Dermis blood vessel endothelial cell (primary cell): ENCODE data around the gene RYR2. TPM values are rescaled to one million over a fixed set of nuclear protein-coding genes. Genes with fewer than 3 reads are reported as not detected.

Experiments
- DNase-seq: peaks from one replicate; pipeline ENCODE4 v3.0.0; 2010
- total RNA-seq: library from RNA; depleted of rRNA; stranded (reverse); fragments of >200 nt; gene quantifications from 2 replicates; pipeline ENCODE4 v1.2.3, GENCODE V29; 2014

Gene RYR2
- total RNA-seq, 1 donor from 2014 or later, result under 0.01 TPM

DNA sequence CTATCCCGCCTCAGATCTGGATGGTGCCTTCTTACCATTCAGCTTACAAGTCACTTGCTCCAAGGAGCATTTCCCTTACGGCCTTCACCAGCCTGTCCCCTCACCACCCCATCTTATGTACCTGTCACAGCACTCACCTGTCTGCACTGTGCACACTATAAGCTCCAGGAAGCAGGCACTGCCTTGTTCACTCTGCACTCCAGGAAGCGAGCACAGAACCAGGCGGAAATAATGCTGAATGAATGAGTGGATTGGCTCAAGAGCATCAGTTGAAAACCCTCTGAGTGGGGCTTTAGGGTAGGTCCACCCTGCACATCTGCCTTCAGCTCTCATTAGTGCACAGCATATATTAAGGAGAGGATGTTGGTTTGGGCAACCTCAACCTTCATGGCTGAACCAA lies 8.9 kb upstream of the RYR2 start:
- DNase-seq, result no peak

DNA sequence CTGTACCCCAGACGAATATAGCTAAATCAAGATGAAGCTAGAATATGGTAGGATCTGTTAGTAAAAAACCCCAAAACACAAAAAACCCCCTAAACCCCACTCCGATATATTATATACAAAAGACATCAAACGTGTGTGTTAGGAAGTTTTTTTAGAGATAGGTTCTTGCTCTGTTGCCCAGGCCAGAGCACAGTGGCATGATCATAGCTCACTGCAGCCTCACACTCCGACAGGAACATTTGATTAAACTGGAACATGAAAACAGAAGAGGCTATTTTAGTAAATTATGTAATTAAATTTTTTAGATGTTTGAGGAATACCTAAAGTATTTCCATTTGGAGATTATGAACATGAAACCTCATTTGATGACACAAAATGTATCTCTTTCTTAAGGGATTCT lies 8.2 kb upstream of the RYR2 start:
- no peak for DNase-seq

DNA sequence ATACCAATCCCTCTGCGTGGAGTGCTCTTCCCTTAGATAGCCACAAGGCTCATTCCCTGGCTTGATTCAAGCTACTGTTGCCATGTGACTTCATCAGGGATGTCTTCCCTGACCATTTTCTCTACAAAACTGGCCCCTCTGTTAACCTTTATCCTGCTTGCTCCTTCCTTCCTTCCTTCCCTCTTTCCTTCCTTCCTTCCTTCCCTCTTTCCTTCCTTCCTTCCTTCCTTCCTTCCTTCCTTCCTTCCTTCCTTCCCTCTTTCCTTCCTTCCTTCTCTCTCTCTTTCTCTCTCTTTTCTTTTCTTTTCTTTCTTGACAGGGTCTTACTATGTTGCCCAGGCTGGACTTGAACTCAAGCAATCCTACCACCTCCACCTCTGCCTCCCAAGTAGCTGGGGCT lies 6.2 kb upstream of the RYR2 start:
- no peak for DNase-seq

DNA sequence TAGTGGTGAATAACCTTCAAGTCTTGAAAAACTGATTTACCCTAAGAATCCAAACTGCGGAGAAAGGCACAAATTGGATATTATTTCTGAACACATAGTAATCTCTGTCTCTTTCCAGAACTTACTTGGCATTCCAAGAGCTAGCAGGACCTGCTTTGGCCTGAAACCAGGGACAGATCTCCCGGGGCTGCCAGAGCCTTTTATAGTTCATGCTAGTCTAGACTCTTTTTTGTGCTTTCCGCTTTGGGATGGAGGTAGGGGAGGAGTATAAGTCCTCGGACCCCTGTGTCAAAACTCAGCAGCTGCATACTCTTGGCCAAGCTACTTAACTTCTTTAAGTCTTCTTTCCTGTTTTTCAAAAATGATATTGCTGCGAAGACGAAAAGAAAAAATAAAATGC lies 3.8 kb upstream of the RYR2 start:
- DNase-seq, result no peak

DNA sequence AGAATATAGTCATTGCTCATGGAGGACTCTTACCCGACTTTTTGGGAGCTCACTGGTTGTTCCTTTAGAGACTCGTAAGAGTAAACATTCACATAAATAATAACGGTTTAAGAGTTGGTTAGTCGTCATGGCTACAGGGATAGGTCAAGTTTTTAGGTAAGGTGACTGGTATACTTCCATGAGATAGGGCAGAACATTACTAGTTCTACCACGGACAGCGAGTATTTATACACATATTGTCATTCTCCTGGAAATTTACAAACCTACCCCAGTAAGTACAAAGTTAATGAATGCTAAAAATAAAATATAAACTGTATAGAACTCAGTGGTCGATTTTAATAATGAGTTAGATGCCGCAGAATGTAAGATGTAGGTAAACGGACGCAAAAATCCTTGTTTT lies 1.2 kb upstream of the RYR2 start:
- no peak for DNase-seq

DNA sequence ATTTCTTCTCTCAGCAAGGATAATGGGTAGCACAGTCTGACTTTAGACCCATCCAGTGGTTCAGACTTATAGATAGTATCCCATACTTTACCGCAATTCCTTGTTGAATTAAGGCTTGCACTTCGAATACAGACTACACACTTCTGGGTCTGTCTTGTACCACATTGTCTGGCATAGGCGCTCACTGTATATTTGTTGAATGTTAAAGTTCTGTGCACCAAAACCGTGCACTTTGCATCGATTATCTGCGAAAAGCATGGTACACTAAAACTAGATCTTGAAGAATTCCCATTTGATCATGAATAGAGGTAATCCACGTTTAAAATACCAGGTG lies 556 bp upstream of the RYR2 start:
- no peak for DNase-seq

DNA sequence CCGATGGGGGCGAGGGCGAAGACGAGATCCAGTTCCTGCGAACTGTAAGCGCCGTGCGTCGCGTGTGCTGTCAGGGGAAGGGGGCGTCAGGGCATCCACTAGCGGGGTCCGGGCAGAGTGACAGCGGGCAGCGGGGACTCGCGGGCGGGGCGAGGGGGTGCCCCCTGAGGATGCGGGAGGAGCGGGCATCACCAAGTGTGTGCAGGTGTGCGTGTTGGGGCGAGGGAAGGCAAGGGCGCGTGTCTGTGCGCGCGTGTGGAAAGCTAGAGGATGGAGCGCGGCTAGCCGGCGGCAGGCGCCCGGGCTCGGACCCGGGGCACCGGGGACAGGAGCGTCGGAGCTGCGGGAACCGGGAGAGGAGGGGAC lies 525 bp downstream of the RYR2 start:
- peak; percentile 1 for DNase-seq

DNA sequence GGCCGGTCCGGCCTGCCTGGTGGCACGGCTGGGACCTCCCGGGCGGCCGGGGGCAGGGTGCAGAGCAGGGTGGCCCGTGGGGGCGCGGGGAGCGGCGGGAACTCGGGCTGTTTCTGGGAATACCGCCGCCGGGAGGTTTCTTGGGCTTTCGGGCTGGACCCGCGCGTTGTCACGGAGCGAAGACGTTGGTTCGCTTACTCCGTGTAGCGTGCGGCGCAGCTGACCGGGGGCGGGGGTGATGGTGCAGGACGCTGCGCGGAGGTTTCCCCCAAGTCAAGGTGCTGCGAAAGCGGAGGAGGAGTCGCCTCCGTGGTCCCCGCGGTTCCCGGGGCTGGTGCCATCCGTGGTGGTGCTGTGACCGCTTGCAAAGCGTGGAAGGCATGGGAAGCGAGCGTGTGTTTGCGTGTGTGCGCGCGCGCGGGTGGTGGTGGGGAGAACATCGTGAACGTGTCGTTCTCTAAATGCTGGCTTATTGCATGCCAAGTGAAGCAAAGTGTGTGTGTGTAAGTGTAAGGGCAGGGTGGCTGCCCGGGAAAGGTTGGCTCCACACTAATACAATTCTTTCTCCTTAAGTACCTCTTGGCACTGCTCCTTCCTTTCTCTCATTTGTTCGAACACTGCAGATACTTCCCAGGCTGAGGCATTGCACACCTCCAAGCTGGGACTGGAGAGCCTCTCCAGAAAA lies 1.1 kb downstream of the RYR2 start:
- peak; percentile 1 for DNase-seq

DNA sequence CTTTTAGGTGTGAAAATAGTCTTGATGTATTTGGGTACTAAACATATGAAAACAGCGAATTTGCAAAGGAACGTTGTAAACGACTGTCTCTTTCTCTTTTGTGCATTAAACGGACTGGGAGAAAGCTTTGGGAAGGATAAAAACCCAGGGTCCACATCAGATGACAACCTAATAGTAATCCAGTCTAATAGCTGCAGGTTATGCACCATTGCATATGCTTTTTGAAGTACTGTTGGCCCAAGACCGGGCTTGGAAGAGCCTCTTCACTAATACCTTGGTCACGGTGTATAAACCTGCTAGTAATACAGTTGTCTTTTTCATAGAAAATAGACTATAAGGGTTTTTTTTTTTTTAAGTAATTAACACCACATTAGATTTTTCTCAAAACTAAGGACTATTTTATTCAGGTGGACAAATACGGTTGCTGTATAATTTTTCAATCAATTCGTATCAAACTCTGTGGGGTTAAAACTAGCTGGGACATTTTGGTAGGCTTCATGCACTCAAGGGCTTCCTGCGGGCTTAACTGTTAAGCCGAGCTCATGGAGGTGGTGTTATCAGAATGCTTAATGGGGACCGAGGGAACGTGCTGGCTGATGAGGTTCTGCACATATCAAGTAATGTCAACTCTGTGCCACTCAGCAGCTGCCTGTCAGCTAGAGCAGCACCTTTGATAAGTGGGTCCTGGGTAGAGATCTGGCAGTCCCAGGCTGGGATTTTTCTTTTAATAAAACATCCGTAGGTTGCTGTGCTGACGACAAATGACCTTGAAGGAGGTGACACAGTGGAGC lies 2.1 kb downstream of the RYR2 start:
- no peak for DNase-seq

DNA sequence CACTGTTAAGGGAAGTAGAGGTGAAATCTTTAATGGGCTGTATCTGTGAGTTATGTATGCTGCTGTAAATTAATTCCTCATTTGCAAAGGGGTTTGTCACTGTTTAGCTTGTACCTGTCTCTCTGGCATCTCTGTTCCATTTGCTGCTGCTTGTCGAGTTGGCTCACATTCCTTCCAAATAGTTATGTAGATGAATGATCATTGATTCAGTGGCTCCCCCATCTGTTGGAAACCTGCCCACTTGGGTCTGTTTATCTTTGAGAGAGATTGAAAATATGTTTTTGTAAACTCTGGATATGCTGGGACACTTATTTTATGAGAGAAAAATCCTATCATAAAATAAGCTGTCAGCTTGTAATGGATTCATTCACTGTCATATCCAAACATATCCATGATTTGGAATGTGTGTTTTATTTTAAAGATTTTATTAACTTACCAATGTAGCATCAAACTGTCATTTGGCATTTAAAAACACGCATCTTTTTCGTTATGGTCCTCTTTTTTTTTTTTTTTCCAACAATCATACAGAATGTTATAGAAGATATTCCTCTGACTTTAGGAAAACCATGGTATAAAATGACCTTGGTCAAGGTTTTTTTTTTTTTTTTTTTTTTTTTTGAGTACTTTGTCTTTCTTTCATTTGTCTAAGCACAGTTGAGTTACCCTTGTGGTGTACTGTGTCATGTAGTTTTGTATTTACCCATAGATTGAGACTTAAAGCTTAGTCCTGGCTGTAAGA lies 3.5 kb downstream of the RYR2 start:
- no peak for DNase-seq

DNA sequence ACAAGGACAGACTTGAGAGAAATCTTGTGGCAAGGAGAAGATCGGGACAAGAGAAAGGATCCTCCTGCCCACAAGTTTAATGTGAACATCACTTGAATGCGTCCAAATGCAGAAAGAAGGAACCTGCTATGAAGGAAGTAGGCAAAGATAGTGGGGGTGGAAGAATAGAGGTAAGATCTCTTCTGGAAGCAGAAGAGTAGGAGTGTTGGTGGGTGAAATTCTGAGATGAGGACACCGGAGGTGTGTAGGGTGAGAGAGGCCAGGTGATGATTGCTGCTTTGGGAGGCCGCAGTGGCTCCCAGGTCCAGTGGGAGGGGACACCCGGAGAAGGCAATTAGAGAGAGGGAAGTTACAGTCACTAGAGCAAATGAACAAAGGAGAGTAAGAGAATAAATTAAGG lies 6.8 kb downstream of the RYR2 start:
- DNase-seq, result no peak

DNA sequence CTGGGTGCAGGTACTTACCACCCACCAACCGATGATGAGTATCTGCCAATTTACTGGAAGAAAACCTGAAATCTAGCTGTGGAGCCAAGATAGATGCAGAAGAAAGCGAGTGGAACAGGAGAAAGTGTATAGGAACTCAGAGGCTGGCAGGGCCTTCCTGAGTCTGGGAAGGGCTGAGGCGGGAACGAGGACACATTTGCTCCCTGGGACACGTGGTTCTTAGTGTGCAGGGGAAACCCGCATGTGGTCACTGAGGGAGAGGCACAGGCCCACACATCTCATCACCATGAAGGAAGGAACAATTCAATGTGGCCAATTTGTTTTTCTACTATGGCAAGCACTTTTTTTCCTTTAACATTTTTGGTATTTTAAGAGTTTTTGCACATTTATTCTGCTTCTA lies 8.2 kb downstream of the RYR2 start:
- DNase-seq, result no peak

DNA sequence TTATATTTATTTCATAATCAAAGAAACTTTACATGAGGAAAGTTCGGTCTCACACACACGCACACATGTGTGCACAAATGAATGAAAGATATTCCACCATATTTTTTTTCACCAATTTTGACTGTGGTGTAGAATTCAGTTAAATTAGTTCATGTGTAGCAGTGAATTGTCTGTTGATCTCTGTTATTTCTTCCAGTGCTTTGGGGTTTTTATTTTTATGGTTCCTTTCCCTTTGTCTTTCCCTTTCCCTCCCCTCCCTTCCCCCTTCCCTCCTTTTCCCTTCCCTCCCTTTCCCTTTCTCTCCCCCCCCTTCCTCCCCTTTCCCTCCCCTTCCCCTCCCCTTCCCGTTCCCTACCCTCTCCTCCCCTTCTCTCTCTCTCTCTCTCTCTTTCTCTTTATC lies 8.9 kb downstream of the RYR2 start:
- DNase-seq, result no peak

DNA sequence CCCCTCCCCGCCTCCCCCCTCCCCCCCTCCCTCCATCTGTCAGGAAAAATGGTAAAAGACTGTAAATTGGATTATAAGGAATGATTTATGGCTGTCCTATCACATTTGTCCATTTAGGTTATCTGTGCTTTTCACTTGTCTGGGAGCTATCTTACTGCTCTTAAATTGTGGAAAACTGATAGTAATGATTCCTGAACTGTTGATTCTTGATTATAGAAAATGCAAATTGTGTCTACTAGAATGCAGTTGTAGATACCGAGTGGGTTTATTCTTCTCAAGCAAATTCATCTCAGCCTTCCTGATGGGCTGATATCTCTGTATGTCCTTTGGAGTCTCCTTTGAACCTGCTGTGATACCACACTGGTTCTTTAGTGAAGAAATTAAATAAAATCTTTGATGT lies 12.3 kb downstream of the RYR2 start:
- DNase-seq, result no peak

DNA sequence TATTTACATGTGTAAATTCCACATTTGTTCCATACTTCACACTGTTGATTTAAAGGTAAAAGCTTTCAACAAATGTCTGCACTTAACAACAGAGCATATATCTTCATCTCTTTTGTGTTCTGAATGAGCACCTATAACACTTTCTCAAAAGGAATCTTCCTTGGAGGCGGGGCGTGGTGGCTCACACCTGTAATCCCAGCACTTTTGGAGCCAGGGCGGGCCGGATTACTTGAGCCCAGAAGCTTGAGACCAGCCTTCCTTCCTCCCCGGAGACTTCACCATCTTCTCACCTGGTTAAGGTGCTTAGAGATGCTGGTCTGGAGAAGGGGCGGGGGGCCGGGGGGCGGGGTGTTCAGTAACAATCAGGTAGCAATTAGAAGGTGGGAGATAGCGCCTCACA lies 16.5 kb downstream of the RYR2 start:
- DNase-seq, result no peak

DNA sequence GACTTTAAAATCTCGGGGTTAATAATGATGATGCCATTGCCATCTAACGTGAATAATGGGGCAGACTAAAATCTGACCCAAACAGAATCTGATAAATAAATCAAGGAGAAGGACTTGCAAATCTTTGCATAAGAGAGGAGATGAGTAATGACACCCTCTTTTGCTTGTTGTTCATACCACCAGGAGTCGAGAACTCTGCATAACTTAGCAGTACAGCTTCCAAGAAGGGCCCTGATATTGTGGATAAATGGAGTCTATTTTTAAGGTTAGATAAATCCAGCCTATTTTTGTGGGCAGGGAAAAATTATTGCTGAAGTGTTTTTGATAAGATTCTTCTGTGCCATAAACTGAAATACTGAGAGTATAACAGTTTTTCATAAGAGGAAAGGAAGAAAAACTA lies 17.3 kb downstream of the RYR2 start:
- no peak for DNase-seq

DNA sequence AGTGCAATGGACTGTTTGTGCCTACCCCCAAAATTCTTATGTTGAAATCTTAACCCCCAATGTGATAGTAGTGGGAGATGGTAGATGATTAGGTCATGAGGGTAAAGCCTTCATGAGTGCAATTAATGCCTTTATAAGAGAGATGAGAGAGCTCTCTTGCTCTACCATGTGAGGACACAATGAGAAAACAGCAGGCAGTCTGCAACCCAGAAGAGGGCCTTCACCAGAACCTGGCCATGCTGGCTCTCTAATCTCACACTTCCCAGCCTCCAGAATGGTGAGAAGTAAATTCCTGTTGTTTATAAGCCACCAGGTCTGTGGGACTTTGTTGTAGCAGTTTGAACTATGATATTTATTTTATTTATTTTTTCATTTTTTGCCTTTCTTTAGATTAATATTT lies 21.0 kb downstream of the RYR2 start:
- no peak for DNase-seq

DNA sequence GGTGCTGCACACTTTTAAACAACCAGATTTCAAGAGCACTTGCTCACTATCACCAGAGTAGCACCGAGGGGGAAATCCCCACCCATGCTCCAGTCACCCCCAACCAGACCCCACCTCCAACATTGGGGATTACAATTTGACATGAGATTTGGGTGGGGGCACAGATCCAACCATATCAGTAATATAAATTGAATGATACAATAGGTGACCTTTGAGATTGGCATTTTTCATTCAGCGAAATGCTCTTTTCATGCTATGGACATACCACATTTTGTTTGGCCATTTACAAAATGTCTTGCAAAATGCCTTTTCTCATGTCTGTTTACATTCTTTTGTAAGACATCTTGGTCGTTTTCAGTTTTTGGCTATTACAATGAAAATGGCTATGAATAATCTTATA lies 23.9 kb downstream of the RYR2 start:
- DNase-seq, result no peak

DNA sequence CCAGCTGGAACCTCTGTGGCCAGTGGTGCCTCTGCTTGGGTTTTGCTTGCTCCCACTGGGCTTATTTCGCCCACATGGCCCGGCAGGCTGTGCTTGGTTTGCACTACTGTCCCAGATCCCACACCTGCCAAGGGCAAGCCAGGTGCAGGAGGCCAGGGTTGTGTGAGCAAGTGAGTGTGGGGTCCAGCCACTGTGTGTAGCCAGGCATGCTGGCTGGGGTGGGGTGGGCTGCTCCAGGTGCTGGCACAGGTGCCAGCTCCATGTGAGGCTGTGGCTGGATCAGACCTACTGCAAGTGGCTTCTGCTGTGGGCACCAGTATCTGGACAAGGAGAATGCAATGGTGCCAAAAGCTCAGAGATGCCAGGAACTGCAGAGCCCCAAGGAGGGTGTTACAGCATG lies 28.5 kb downstream of the RYR2 start:
- no peak for DNase-seq

DNA sequence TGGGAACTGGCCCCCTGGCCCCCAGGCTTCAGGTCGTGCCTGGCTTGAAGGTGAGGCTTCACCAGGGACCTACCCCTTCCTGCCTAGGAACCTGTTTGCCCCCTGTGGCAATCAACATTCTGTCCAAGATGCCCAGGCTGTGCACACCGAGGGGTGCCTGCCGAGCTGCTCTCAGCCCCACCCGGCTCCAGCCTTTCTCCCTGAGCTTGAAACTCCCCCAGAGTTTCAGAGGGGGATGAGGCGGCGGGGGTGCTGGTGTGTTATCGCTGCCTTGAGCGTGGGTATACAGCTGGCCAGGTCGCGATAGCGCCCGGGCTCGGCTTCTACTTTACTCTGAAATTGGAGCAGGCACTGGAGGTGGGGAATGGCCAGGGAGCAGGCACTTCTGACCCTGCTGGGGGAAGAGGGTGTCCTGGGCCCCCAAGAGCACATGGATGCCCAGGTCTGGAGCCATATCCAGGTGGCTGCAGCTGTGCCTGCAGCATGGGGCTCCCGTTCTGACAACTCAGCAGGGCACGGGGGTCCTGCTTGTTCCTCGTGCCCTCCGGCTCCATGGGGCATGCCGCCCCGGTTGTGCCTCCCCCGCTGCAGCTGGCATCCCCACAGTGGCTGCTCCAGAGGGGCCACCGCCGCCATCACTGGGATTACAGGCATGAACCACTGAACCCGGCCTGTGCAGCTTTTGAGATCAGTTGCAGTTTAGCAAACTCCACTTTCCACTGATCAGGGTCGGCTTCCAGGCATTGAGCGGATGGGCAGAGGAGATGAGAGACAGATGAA lies 29.8 kb downstream of the RYR2 start:
- DNase-seq, result no peak

DNA sequence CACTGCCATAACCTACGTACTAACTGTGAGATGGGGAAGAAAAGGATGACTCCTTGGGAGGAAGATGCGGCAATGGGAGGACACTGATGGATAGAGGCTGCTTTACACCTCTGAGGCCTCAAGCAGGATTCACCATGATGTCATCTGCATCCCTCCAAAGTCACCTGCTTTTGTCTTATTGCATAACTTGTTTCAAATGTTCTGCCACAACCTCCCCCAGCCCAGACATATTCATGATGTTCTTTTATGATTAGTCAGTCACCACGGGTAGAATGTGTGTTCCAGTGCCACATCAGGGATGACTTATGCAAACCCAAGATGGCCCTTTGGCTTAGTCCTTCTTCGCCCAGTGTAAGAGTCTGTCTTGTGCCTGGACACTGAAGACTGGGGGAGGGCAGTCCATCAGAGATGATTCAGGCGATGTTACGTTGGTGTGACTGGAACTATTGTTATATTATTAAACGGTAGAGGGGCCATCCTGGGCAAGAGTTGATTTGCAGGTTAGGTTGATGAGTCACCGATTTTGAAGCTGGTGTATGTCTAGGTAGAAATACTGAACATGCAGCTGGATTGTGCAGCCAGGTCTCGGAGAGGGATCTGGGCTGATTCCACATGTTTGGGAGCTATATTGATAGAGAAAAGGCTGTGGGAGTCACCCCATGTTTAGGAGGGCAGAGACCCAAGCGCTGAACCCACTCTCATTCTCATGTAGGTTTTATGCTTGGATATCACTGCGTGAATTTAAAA lies 32.6 kb downstream of the RYR2 start:
- no peak for DNase-seq

DNA sequence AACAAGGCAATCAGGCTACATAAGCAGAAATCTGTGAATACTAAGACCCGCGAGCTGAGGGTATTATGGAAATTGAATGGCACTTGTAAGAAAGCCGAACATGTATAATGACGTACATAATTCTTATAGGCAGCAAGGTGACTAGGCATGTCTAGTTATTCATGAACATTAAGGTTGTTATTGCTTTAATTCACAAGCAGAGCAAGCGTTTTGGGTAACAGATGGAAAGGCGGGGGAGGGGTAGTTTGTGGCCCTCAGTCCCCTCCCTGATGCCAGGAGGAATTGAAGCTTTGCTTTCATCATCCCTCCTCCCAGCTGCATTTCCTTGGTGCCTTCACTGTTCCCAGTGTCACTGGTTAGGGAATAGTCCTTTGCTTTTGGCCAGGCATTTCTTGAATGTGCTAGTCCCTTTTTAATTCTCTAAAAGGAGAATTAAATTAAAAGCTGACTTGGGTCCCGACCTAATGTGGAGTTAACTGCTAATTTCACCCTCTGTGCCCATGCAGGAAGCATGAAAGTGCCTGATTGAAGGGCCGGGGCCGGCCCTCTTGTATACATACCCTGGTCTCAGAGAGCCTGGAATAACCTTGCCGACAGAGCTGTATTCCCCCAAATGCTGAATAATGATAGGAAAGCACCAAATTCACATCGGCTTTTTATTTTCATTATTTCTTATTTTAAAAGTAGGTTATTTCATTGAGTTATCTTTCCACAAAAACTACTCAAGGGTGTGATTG lies 42.5 kb downstream of the RYR2 start:
- DNase-seq, result no peak
